IPS-20b (cell line): Measurements from ENCODE around the gene MLPH.

Source experiments
- H3K27ac ChIP-seq: one replicate; pipeline ENCODE4 v1.5.1; 2013; ENCODE audit warnings: low read length
- H3K27me3 ChIP-seq: 2 replicates; pipeline ENCODE4 v1.6.1; 2013; ENCODE audit warnings: mild to moderate bottlenecking, low read length, inconsistent platforms; ENCODE audit not compliant: insufficient read depth
- H3K36me3 ChIP-seq: 2 replicates; pipeline ENCODE4 v1.6.1; 2013; ENCODE audit warnings: low read depth, mild to moderate bottlenecking, inconsistent platforms, low read length, moderate library complexity; ENCODE audit not compliant: insufficient read depth
- H3K4me1 ChIP-seq: 2 replicates; pipeline ENCODE4 v1.6.1; 2013; ENCODE audit warnings: mild to moderate bottlenecking, control low read depth, inconsistent platforms, low read length, moderate library complexity; ENCODE audit not compliant: insufficient read depth
- H3K4me3 ChIP-seq: 2 replicates; pipeline ENCODE4 v1.5.1; 2013; ENCODE audit warnings: mild to moderate bottlenecking, low read length, inconsistent platforms
- H3K9ac ChIP-seq: 2 replicates; pipeline ENCODE4 v1.6.1; 2013; ENCODE audit warnings: low read depth, mild to moderate bottlenecking, inconsistent platforms, low read length, moderate library complexity
- H3K9me3 ChIP-seq: 2 replicates; pipeline ENCODE4 v1.6.1; 2013; ENCODE audit warnings: mild to moderate bottlenecking, low read depth, low read length, inconsistent platforms; ENCODE audit not compliant: insufficient read depth

Gene MLPH

DNA sequence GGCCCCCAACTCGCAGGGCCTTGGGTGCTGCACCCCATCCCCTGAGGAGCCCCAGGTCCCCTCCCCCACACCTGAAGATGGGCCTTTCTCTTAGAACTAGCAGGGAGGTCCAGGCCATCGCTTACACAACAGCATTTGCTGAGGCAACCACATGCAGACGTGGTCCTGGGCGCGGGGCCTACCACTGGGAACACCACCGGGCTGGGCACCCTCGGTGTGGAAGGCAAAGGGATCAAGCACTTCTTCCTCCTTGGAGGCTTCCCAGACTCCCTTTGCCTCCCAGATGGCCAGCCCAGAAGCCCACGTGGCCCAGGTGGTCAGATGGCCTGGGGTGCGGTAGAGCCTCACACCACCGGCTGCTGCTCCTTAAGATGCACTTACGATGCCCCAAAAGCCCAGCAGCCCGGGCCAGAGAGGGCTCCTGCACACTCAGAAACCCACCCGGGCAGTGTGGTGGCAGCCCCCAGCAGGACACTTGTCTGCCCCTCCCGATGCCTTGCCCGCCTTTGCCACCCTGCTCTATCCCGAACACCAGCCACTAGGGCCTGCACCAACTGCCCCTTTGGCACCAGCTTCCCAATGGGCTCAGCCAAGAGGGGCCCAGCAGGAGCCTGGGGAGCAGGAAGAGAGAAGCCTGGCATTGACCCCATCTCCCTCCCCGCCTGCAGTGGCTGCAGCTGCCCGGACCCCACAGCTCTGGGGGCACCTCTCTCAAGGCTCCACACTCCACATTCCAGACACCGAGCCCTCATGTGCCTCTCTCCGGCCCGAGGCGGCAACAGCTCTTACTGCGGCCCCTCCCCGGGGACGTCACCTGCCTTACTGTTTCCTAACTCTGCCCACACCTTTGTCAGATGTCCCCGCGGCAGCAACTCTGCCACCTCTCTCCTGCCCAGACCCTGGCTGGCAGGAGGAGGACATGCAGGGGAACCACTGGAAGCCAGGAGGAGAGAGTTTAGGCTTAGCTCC, 13.9 kb upstream of the MLPH start:
- no peak overlapping the region for H3K9ac ChIP-seq
- H3K4me3 ChIP-seq = no peak overlapping the region
- H3K27me3 ChIP-seq = peaks cover 27% of the 10 kb centered on the region
- H3K4me1 ChIP-seq = peaks cover 13% of the 10 kb centered on the region; the same call in 1 of the 2 replicates
- H3K36me3 ChIP-seq = no peaks in the 10 kb centered on the region
- no peak overlapping the region for H3K27ac ChIP-seq
- no peaks in the 10 kb centered on the region for H3K9me3 ChIP-seq

DNA sequence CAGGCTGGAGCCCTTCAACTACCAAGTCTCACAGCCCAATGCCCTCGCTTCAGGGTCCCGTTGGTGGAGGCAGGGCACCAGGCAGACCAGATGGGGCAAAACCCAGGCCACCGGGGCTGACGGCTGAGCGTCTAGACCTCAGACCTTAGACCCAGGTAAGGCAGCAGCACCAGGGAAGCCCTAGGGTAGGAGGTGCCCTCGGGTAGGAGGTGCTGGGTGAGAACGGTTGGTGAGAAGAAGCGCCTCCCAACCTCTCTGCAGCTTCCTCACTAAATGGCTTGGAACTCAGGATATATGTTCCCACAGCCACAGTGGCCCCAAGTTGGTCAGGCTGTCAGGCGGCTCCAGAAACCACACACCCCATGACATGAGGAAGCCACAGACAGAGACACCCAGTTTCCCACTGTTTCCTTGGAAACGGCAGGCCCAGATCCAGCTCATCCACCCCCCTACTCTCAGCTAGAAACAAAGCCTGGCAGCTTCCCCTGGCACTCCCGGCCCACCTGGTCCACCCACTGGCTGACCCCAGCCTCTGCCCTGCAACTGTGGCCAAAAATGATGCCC, 13.1 kb upstream of the MLPH start:
- H3K36me3 ChIP-seq = no peaks in the 10 kb centered on the region
- H3K9me3 ChIP-seq = no peaks in the 10 kb centered on the region
- peak overlapping the region; percentile 82; the same call in 1 of the 2 replicates for H3K9ac ChIP-seq

GRCh38 chr2:237474442-237474911, 12.6 kb upstream of the MLPH start:
- peaks cover 40% of the 10 kb centered on the region for H3K27me3 ChIP-seq
- H3K36me3 ChIP-seq = no peaks in the 10 kb centered on the region
- H3K27ac ChIP-seq = no peak overlapping the region
- H3K9me3 ChIP-seq = no peaks in the 10 kb centered on the region
- H3K4me3 ChIP-seq = peak overlapping the region; percentile 77
- peak overlapping the region; percentile 82; the same call in 1 of the 2 replicates for H3K9ac ChIP-seq
- H3K4me1 ChIP-seq = peaks cover 13% of the 10 kb centered on the region; the same call in 1 of the 2 replicates

More for the DNA sequence above, 13.1 kb upstream of the MLPH start:
- H3K27me3 ChIP-seq = peaks cover 35% of the 10 kb centered on the region
- peaks cover 13% of the 10 kb centered on the region; the same call in 1 of the 2 replicates for H3K4me1 ChIP-seq
- no peak overlapping the region for H3K4me3 ChIP-seq
- H3K27ac ChIP-seq = no peak overlapping the region

- Histone ChIP-seq H3K4me1 (peaks cover 13% of the 10 kb centered on the region; the same call in 1 of the 2 replicates), H3K9me3 (no peaks in the 10 kb centered on the region), H3K4me3 (peak overlapping the region; percentile 77), H3K9ac (peak overlapping the region; percentile 82; the same call in 1 of the 2 replicates), H3K27ac (no peak overlapping the region), H3K36me3 (no peaks in the 10 kb centered on the region), H3K27me3 (peaks cover 46% of the 10 kb centered on the region)
These were observed 11.9 kb upstream of the MLPH start for GRCh38 chr2:237474931-237475703.

- H3K36me3 ChIP-seq = no peaks in the 10 kb centered on the region
- peak overlapping the region; percentile 77 for H3K4me3 ChIP-seq
- H3K27me3 ChIP-seq = peaks cover 52% of the 10 kb centered on the region
- no peaks in the 10 kb centered on the region for H3K9me3 ChIP-seq
- peak overlapping the region; percentile 82; the same call in 1 of the 2 replicates for H3K9ac ChIP-seq
- no peak overlapping the region for H3K27ac ChIP-seq
- H3K4me1 ChIP-seq = peaks cover 13% of the 10 kb centered on the region; the same call in 1 of the 2 replicates
These were observed 11.3 kb upstream of the MLPH start for GRCh38 chr2:237475704-237476141.

DNA sequence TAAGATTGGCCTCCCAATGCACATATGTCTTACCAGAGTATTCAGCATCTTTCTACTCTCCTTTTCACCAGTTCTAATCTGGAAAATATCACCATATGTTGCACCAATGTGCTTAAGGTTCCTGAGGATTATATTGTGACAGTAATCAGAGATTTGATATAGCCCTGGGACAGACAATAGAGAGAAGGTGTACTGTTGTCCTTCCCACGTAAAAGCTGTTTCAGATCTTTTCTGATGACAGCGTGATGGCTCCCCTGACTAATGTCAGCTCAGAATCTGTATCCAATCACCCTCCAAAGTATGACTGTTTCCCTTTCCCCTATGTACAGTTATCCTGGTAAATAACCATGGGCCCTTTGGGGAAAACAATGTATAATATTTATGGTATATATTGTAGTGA, 9.0 kb upstream of the MLPH start:
- H3K27me3 ChIP-seq = peaks cover 75% of the 10 kb centered on the region
- no peaks in the 10 kb centered on the region for H3K36me3 ChIP-seq
- no peak overlapping the region for H3K27ac ChIP-seq
- H3K9me3 ChIP-seq = no peaks in the 10 kb centered on the region
- H3K4me3 ChIP-seq = no peak overlapping the region
- H3K4me1 ChIP-seq = peaks cover 10% of the 10 kb centered on the region; the same call in 1 of the 2 replicates
- no peak overlapping the region for H3K9ac ChIP-seq

DNA sequence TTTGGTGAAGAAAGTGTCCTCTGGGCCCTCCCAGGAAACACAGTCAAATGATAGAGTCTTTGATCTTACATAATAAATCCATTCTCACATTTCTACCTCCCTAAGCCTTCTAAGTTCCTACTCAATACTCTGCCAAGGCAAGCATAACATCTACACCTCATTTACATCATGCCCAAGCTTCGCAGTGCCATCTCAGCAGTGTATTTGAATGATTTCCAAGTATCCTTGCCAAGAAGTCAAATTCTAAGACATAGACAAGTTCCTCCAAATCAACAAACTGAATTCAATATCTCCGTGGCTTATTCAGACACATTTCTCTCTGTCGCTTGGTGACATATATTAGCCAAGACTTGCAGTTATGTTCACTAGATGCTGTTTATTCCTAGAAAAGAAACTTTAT, 8.1 kb upstream of the MLPH start:
- Histone ChIP-seq H3K27ac (no peak overlapping the region), H3K9ac (no peak overlapping the region), H3K4me1 (peaks cover 10% of the 10 kb centered on the region; the same call in 1 of the 2 replicates), H3K4me3 (no peak overlapping the region), H3K27me3 (peaks cover 80% of the 10 kb centered on the region), H3K36me3 (no peaks in the 10 kb centered on the region), H3K9me3 (no peaks in the 10 kb centered on the region)

- Histone ChIP-seq H3K27ac (no peak overlapping the region), H3K27me3 (peaks cover 86% of the 10 kb centered on the region)
These were observed 7.3 kb upstream of the MLPH start for GRCh38 chr2:237479747-237480146.

DNA sequence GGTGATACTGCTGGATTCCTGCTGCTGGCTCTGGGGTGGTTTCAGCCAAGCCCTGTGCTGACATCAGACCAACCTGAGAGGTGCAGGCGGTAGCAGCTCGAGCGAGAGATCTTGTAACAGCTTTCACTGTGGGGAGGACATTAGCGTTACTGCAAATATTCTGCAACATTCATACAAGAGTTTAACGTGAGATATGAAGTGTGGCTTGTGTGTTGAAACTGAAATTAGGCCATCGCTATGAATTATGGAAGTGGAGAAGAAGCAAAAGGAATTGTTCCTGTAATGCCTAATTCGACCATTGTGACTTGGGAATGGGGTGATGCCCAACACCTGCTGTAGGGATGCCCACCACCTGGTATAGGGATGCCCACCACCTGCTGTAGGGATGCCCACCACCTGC, 6.5 kb upstream of the MLPH start:
- Histone ChIP-seq H3K4me3 (no peak overlapping the region), H3K36me3 (no peaks in the 10 kb centered on the region), H3K9me3 (no peaks in the 10 kb centered on the region), H3K27ac (no peak overlapping the region), H3K9ac (no peak overlapping the region), H3K4me1 (0 out of 2 replicates have a peak, but pooled peaks cover 4% of the 10 kb centered on the region), H3K27me3 (peaks cover 94% of the 10 kb centered on the region)

More at GRCh38 chr2:237479747-237480146, 7.3 kb upstream of the MLPH start:
- H3K36me3 ChIP-seq = no peaks in the 10 kb centered on the region
- H3K9ac ChIP-seq = no peak overlapping the region
- no peaks in the 10 kb centered on the region for H3K9me3 ChIP-seq
- peaks cover 5% of the 10 kb centered on the region; the same call in 1 of the 2 replicates for H3K4me1 ChIP-seq
- no peak overlapping the region for H3K4me3 ChIP-seq

DNA sequence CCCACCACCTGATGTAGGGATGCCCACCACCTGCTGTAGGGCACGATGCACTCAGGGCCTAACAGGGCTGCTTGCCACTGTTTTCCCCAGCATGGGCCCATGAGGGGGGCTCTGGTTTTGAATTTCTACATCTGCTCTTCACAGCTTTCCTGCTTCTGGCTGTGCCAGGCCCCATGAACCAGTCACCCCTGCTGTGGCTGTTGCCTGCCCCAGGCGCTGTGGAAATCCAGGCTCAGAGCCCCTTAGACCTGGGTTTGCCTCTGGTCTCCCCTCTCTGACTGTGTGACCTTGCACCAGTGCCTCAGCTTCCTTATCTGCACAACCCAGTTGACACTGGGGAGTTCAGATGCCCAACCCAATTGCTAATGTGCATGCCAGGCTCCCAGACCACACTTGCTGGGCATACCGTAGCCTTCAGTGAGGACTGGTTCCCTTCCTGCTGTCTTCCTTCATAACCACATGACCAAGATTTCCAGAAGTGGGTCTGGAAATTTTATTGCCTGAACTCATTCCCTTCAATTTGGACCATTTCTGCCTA, 6.0 kb upstream of the MLPH start:
- H3K27me3 ChIP-seq = peaks cover 94% of the 10 kb centered on the region
- H3K4me3 ChIP-seq = no peak overlapping the region
- H3K36me3 ChIP-seq = no peaks in the 10 kb centered on the region
- no peaks in the 10 kb centered on the region; the same call in 1 of the 2 replicates for H3K4me1 ChIP-seq
- H3K27ac ChIP-seq = no peak overlapping the region
- H3K9me3 ChIP-seq = no peaks in the 10 kb centered on the region
- H3K9ac ChIP-seq = no peak overlapping the region

DNA sequence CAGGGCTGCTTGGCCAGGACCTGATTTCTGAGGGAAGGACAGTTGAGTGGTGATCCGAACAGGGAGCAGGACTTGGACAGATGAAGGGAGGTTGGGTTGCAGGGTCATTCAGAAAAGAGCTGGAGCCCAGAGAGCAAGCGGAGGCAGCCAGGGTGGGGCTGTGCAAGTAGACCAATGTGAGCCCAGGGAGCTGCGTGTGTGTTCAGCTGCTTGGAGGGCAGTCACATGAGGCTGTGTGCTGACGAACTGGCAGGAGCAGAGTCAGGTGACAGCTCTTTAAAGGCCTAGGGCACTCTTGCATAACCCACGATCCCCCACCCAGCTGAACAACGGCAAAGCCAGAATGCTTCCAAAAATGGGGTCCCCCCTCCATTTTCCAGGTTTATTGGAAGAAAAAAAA, 4.6 kb upstream of the MLPH start:
- Histone ChIP-seq H3K4me3 (no peak overlapping the region), H3K9ac (no peak overlapping the region), H3K36me3 (no peaks in the 10 kb centered on the region), H3K4me1 (no peaks in the 10 kb centered on the region; the same call in 1 of the 2 replicates), H3K27me3 (peaks cover 94% of the 10 kb centered on the region), H3K27ac (no peak overlapping the region), H3K9me3 (no peaks in the 10 kb centered on the region)
